GM23248 (cell line): Measurements from ENCODE around the gene PRICKLE1. TPM values are rescaled to one million over a fixed set of nuclear protein-coding genes. Genes with fewer than 3 reads are reported as not detected.

ENCODE experiments used
- DNase-seq: peaks from one replicate; pipeline ENCODE4 v3.0.0-alpha.2; 2015
- H2AFZ ChIP-seq: fragments of 200-600 bp; sonication (generic); 2 replicates; pipeline ENCODE4 v1.6.1; 2016; ENCODE audit warnings: antibody characterized with exemption
- H3F3A ChIP-seq: fragments of 200-600 bp; sonication (generic); 2 replicates; pipeline ENCODE4 v1.6.1; 2016; ENCODE audit warnings: mild to moderate bottlenecking, antibody characterized with exemption, mixed run types; ENCODE audit not compliant: insufficient read depth
- H3K27ac ChIP-seq: fragments of 200-600 bp; sonication (generic); 2 replicates; pipeline ENCODE4 v1.5.1; 2016; ENCODE audit warnings: mild to moderate bottlenecking
- H3K27me3 ChIP-seq: fragments of 200-600 bp; sonication (generic); replicated peaks from 2 replicates; pipeline ENCODE4 v1.6.1; 2016; ENCODE audit warnings: mild to moderate bottlenecking; ENCODE audit not compliant: insufficient read depth
- H3K36me3 ChIP-seq: fragments of 200-600 bp; sonication (generic); 2 replicates; pipeline ENCODE4 v1.6.1; 2016; ENCODE audit warnings: low read depth, mild to moderate bottlenecking
- H3K4me1 ChIP-seq: fragments of 200-600 bp; sonication (generic); 2 replicates; pipeline ENCODE4 v1.6.1; 2016; ENCODE audit warnings: mild to moderate bottlenecking; ENCODE audit not compliant: insufficient read depth
- H3K4me2 ChIP-seq: fragments of 200-600 bp; sonication (generic); one replicate; pipeline ENCODE4 v1.6.1; 2016; ENCODE audit warnings: mild to moderate bottlenecking; ENCODE audit not compliant: unreplicated experiment
- H3K4me3 ChIP-seq: fragments of 200-600 bp; sonication (generic); 2 replicates; pipeline ENCODE4 v1.5.1; 2016; ENCODE audit warnings: mild to moderate bottlenecking
- H3K79me2 ChIP-seq: fragments of 200-600 bp; sonication (generic); 2 replicates; pipeline ENCODE4 v1.6.1; 2016; ENCODE audit warnings: mild to moderate bottlenecking; ENCODE audit not compliant: insufficient read depth
- H3K9ac ChIP-seq: fragments of 200-600 bp; sonication (generic); 2 replicates; pipeline ENCODE4 v1.6.1; 2016; ENCODE audit warnings: mild to moderate bottlenecking
- H3K9me2 ChIP-seq: fragments of 200-600 bp; sonication (generic); 2 replicates; pipeline ENCODE4 v1.6.1; 2016; ENCODE audit warnings: mixed run types, mild to moderate bottlenecking, moderate library complexity; ENCODE audit not compliant: insufficient read depth
- H3K9me3 ChIP-seq: fragments of 200-600 bp; sonication (generic); one replicate; pipeline ENCODE4 v1.6.1; 2017; ENCODE audit warnings: low read depth
- H4K20me1 ChIP-seq: fragments of 200-600 bp; sonication (generic); 2 replicates; pipeline ENCODE4 v1.6.0; 2016; ENCODE audit not compliant: insufficient read depth
- EZH2 ChIP-seq: fragments of 200-600 bp; sonication (generic); IDR thresholded peaks from 2 replicates; pipeline ENCODE4 v1.6.1; 2018; ENCODE audit warnings: antibody characterized with exemption, mild to moderate bottlenecking; ENCODE audit not compliant: insufficient read depth, poor library complexity, severe bottlenecking
- EZH2phosphoT487 ChIP-seq: fragments of 200-600 bp; sonication (generic); IDR thresholded peaks from 2 replicates; pipeline ENCODE4 v1.6.1; 2018; ENCODE audit warnings: antibody characterized with exemption, moderate library complexity, mild to moderate bottlenecking, low read depth; ENCODE audit not compliant: insufficient read depth
- WGBS, 2 experiments: methylation state at CpG; one replicate each; pipeline ENCODE4 v1.1.6; 2015 to 2017; ENCODE audit warnings: low lambda C conversion rate in 2 of 2, low coverage in 1 of 2; ENCODE audit errors: missing lambda C conversion rate in 2 of 2; 5-methylcytosine and 5-hydroxymethylcytosine counted together
- in situ Hi-C: fragments of 300-500 bp; cut with MboI; formaldehyde crosslinking; loops from 2 replicates; pipeline ENCODE4 v1.15.0; 2020
- polyA plus RNA-seq: library from polyadenylated mRNA; unstranded; fragments of >200 nt; fragmentation: Nextera tagmentation; extraction: Ambion mirVana; gene quantifications from 2 replicates; pipeline ENCODE4 v1.2.1, GENCODE V29; 2016
- total RNA-seq: library from RNA; depleted of rRNA; stranded (reverse); fragments of >200 nt; shearing (Covaris generic); gene quantifications from 2 replicates; pipeline ENCODE4 v1.2.3, GENCODE V29; 2014

PRICKLE1 gene
- total and polyA plus RNA-seq, 2 experiments from 2014 or later: 12.9 to 25.7 TPM

GRCh38 chr12:42507565-42507964, 82.0 kb downstream of the PRICKLE1 start:
- H3K36me3 ChIP-seq: no peaks in the 10 kb centered on the region
- H3K9me3 ChIP-seq: no peaks in the 10 kb centered on the region
- H3F3A ChIP-seq: no peaks in the 10 kb centered on the region
- H3K4me3 ChIP-seq: no peak overlapping the region
- TF ChIP-seq EZH2: no peak
- H2AFZ ChIP-seq: no peak overlapping the region
- no peak overlapping the region for H3K27ac ChIP-seq
- H3K4me1 ChIP-seq: no peaks in the 10 kb centered on the region
- in situ Hi-C loops: no loop called here
- H3K9me2 ChIP-seq: no peaks in the 10 kb centered on the region
- H3K27me3 ChIP-seq: no peaks in the 10 kb centered on the region
- H3K9ac ChIP-seq: no peak overlapping the region
- DNase-seq: no peak
- WGBS, 2 experiments: 60 to 63% methylated on average over 3 of the region's 3 CpGs
- H3K79me2 ChIP-seq: peaks cover 66% of the 10 kb centered on the region
- H4K20me1 ChIP-seq: 0 out of 2 replicates have a peak, but pooled peaks cover 3% of the 10 kb centered on the region
- H3K4me2 ChIP-seq: no peak overlapping the region

GRCh38 chr12:42507081-42507480, 82.5 kb downstream of the PRICKLE1 start:
- H3K27ac ChIP-seq: no peak overlapping the region
- in situ Hi-C loops: no loop called here
- TF ChIP-seq EZH2phosphoT487: no peak
- no peak for TF ChIP-seq EZH2
- peaks cover 69% of the 10 kb centered on the region for H3K79me2 ChIP-seq
- H3K9me3 ChIP-seq: no peaks in the 10 kb centered on the region
- no peak overlapping the region for H3K9ac ChIP-seq
- no peaks in the 10 kb centered on the region for H3K36me3 ChIP-seq
- no peaks in the 10 kb centered on the region for H3F3A ChIP-seq
- no peak overlapping the region for H3K4me2 ChIP-seq
- H3K4me1 ChIP-seq: no peaks in the 10 kb centered on the region
- WGBS, 2 experiments: 75 to 76% methylated on average over 4 of the region's 4 CpGs
- H3K27me3 ChIP-seq: no peaks in the 10 kb centered on the region
- no peak for DNase-seq
- 0 out of 2 replicates have a peak, but pooled peaks cover 3% of the 10 kb centered on the region for H4K20me1 ChIP-seq
- H3K9me2 ChIP-seq: no peaks in the 10 kb centered on the region
- H2AFZ ChIP-seq: no peak overlapping the region
- H3K4me3 ChIP-seq: no peak overlapping the region

- peak; percentile 57 for DNase-seq
These were observed 85.5 kb downstream of the PRICKLE1 start for GRCh38 chr12:42504049-42504448.

GRCh38 chr12:42502682-42503081, 86.9 kb downstream of the PRICKLE1 start:
- no peak overlapping the region for H3K4me3 ChIP-seq
- peaks cover 8% of the 10 kb centered on the region; the same call in 1 of the 2 replicates for H4K20me1 ChIP-seq
- H3K27ac ChIP-seq: no peak overlapping the region
- peaks cover 7% of the 10 kb centered on the region; the same call in 1 of the 2 replicates for H3F3A ChIP-seq
- H3K9me2 ChIP-seq: no peaks in the 10 kb centered on the region
- no peak for DNase-seq
- no peaks in the 10 kb centered on the region for H3K36me3 ChIP-seq
- no peak for TF ChIP-seq EZH2
- TF ChIP-seq EZH2phosphoT487: no peak
- in situ Hi-C loops: no loop called here
- 45 to 50% methylated on average over 6 of the region's 6 CpGs for WGBS, 2 experiments
- peaks cover 80% of the 10 kb centered on the region for H3K79me2 ChIP-seq
- H3K9me3 ChIP-seq: no peaks in the 10 kb centered on the region
- H3K4me2 ChIP-seq: no peak overlapping the region
- no peaks in the 10 kb centered on the region for H3K27me3 ChIP-seq
- H3K9ac ChIP-seq: no peak overlapping the region
- no peaks in the 10 kb centered on the region for H3K4me1 ChIP-seq
- no peak overlapping the region for H2AFZ ChIP-seq

More at GRCh38 chr12:42504049-42504448, 85.5 kb downstream of the PRICKLE1 start:
- TF ChIP-seq EZH2phosphoT487 (no peak), EZH2 (no peak)
- Histone ChIP-seq H3K27ac (no peak overlapping the region), H3K36me3 (no peaks in the 10 kb centered on the region), H3K9ac (no peak overlapping the region), H3K27me3 (no peaks in the 10 kb centered on the region), H2AFZ (no peak overlapping the region), H3K9me3 (no peaks in the 10 kb centered on the region), H3F3A (peaks cover 4% of the 10 kb centered on the region; the same call in 1 of the 2 replicates), H3K4me2 (no peak overlapping the region), H3K4me3 (no peak overlapping the region), H3K9me2 (no peaks in the 10 kb centered on the region), H3K79me2 (peaks cover 79% of the 10 kb centered on the region), H4K20me1 (peaks cover 8% of the 10 kb centered on the region; the same call in 1 of the 2 replicates), H3K4me1 (no peaks in the 10 kb centered on the region)
- WGBS, 2 experiments: 62 to 67% methylated on average over 5 of the region's 5 CpGs
- in situ Hi-C loops: no loop called here
